OCI-LY7 (cell line): Measurements from ENCODE around the gene CMTM4. TPM values are rescaled to one million over a fixed set of nuclear protein-coding genes. Genes with fewer than 3 reads are reported as not detected.

Experiments used
- BruUV-seq: library from RNA; stranded (reverse); fragments of 400-500 nt; replicated peaks from 2 replicates; lab custom pipeline; 2021; lab: Mats Ljungman, UMichigan
- CTCF ChIA-PET: fragments of 300-600 bp; sonication (Branson Sonifier 250); formaldehyde crosslinking; loops from one replicate; lab custom pipeline; 2022; ENCODE audit warnings: antibody characterized with exemption; ENCODE audit not compliant: unreplicated experiment; lab: Charles Lee
- POLR2A ChIA-PET: fragments of 300-600 bp; sonication (Branson Sonifier 250); formaldehyde crosslinking; loops from one replicate; lab custom pipeline; 2022; ENCODE audit warnings: antibody characterized with exemption; lab: Charles Lee
- DNase-seq: peaks from one replicate; pipeline ENCODE4 v3.0.0-alpha.2; 2015; ENCODE audit warnings: low spot score
- H2AFZ ChIP-seq: fragments of 200-600 bp; sonication (generic), shearing (Covaris generic); 2 replicates; pipeline ENCODE4 v1.6.1; 2014; ENCODE audit warnings: mild to moderate bottlenecking, antibody characterized with exemption, low read length, moderate library complexity
- H3K27ac ChIP-seq: fragments of 200-600 bp; sonication (generic); 2 replicates; pipeline ENCODE4 v1.5.1; 2014; ENCODE audit warnings: mixed run types, low read depth, mild to moderate bottlenecking, moderate library complexity, low read length, inconsistent platforms; ENCODE audit not compliant: poor library complexity, severe bottlenecking
- H3K36me3 ChIP-seq: fragments of 200-600 bp; sonication (generic); 2 replicates; pipeline ENCODE4 v1.6.1; 2014; ENCODE audit warnings: mild to moderate bottlenecking, antibody characterized with exemption, low read length, moderate library complexity, mixed read lengths; ENCODE audit not compliant: insufficient read depth
- H3K4me1 ChIP-seq: fragments of 200-600 bp; sonication (generic); 2 replicates; pipeline ENCODE4 v1.5.1; 2014; ENCODE audit warnings: mild to moderate bottlenecking, low read length; ENCODE audit not compliant: insufficient read depth, poor library complexity, severe bottlenecking
- H3K4me2 ChIP-seq: fragments of 200-600 bp; sonication (generic); 2 replicates; pipeline ENCODE4 v1.6.1; 2014; ENCODE audit warnings: mild to moderate bottlenecking, low read length
- H3K4me3 ChIP-seq: fragments of 200-600 bp; sonication (generic); 2 replicates; pipeline ENCODE4 v1.5.1; 2014; ENCODE audit warnings: mild to moderate bottlenecking, low read depth, low read length; ENCODE audit not compliant: poor library complexity, severe bottlenecking
- H3K79me2 ChIP-seq: fragments of 200-600 bp; sonication (generic); 2 replicates; pipeline ENCODE4 v1.6.1; 2016; ENCODE audit warnings: low read depth, mild to moderate bottlenecking, low read length, moderate library complexity, mixed read lengths; ENCODE audit not compliant: insufficient read depth
- H3K9me2 ChIP-seq: fragments of 200-600 bp; sonication (generic); 2 replicates; pipeline ENCODE4 v1.6.1; 2016; ENCODE audit warnings: mild to moderate bottlenecking, low read length, mixed read lengths; ENCODE audit not compliant: insufficient read depth
- H3K9me3 ChIP-seq: fragments of 200-600 bp; sonication (generic); 2 replicates; pipeline ENCODE4 v1.6.1; 2014; ENCODE audit warnings: mild to moderate bottlenecking, mixed run types, low read length, mixed read lengths
- H4K20me1 ChIP-seq: fragments of 200-600 bp; sonication (generic); 2 replicates; pipeline ENCODE4 v1.6.1; 2014; ENCODE audit warnings: mild to moderate bottlenecking, antibody characterized with exemption, low read length, moderate library complexity, mixed read lengths; ENCODE audit not compliant: insufficient read depth
- EZH2phosphoT487 ChIP-seq: fragments of 200-600 bp; sonication (generic); IDR thresholded peaks from 2 replicates; pipeline ENCODE4 v1.6.1; 2018; ENCODE audit warnings: low read depth, borderline replicate concordance, mild to moderate bottlenecking, mixed run types, antibody characterized with exemption, low read length, moderate library complexity, mixed read lengths
- intact Hi-C: fragments of 100-400 bp; cut with micrococcal nuclease; formaldehyde crosslinking; loops from one replicate; pipeline ENCODE4 v1.10.0; 2022; ENCODE audit not compliant: unreplicated experiment
- total RNA-seq, 2 experiments: library from RNA; depleted of rRNA in 1 of 2; stranded (reverse); fragments of >200 nt in 1 of 2; shearing (Covaris generic) in 1 of 2; gene quantifications; 2 replicates each; pipeline ENCODE4 v1.2.3, GENCODE V29; 2014 to 2022
- TF ChIP-seq, protein P1 (sequence below): fragments of 200-600 bp; sonication (generic); conservative IDR thresholded peaks from 2 replicates; pipeline ENCODE4 v1.5.1; 2014; ENCODE audit warnings: mild to moderate bottlenecking, antibody characterized with exemption, low read length, moderate library complexity, mixed read lengths

Gene CMTM4
- total RNA-seq, 2 experiments from 2014 or later, result 0.03 to 1.3 TPM

DNA sequence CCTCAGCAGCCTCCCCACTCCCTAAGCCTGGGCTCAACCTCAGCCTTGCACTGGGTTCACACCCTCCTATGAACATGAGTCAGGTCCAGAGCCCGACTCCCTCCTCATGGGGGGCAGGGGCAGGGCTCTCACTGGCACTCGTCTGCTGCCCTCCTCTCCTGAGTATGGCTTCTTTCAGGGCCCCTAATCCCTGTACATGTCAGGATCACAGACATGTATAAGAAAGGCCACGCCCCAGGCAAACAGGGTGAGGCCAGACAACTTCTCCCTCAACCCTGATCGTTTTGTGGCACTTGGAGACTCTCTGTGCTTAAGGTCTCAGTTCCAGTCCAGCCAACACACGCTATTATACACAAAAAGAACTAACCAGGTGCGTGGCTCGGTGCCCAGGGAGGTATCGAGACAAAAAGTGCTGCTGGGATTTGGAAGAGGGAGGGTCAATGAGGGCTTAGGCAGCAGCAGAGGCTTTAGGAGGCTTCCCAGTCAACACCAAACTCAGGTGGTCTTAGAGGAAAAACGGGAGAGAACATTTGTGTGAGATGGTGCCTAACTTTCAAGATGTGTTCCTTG, 46.8 kb downstream of the CMTM4 start:
- Histone ChIP-seq H3K4me3 (no peak overlapping the region), H3K4me2 (no peak overlapping the region), H3K9me2 (no peaks in the 10 kb centered on the region), H4K20me1 (no peaks in the 10 kb centered on the region), H3K79me2 (no peaks in the 10 kb centered on the region), H3K27ac (no peak overlapping the region), H3K9me3 (no peaks in the 10 kb centered on the region), H3K36me3 (no peaks in the 10 kb centered on the region), H3K4me1 (no peaks in the 10 kb centered on the region), H2AFZ (no peak overlapping the region)
- intact Hi-C loops, result no loop called here
- ChIA-PET POLR2A (no interaction called here), CTCF (no interaction called here)
- no TSS peak for BruUV-seq
- TF ChIP-seq, protein P1, sequence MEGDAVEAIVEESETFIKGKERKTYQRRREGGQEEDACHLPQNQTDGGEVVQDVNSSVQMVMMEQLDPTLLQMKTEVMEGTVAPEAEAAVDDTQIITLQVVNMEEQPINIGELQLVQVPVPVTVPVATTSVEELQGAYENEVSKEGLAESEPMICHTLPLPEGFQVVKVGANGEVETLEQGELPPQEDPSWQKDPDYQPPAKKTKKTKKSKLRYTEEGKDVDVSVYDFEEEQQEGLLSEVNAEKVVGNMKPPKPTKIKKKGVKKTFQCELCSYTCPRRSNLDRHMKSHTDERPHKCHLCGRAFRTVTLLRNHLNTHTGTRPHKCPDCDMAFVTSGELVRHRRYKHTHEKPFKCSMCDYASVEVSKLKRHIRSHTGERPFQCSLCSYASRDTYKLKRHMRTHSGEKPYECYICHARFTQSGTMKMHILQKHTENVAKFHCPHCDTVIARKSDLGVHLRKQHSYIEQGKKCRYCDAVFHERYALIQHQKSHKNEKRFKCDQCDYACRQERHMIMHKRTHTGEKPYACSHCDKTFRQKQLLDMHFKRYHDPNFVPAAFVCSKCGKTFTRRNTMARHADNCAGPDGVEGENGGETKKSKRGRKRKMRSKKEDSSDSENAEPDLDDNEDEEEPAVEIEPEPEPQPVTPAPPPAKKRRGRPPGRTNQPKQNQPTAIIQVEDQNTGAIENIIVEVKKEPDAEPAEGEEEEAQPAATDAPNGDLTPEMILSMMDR, result no peak
- no peak for TF ChIP-seq EZH2phosphoT487
- no peak for DNase-seq

DNA sequence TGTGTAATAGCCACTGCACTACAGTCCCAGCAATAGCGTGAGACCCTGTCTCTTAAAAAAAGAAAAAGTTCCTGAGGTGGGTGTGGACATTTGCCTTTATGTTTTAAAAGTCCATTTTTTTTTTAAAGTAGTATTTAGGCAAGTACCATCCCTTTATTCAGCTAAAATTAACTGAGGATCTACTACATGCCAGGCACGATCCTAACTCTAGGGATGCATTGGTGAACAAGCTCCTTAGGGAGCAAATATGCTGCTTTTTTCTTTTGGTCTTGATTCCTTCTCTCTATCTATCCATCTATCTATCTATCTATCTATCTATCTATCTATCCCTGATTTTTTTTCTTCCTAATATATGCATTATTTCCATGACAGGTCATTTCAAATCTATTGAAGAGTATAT, 47.4 kb downstream of the CMTM4 start:
- BruUV-seq, result no TSS peak
- no peak overlapping the region for H3K4me2 ChIP-seq
- ChIA-PET CTCF (no interaction called here), POLR2A (interaction anchor here (0.7 kb wide), 1 partner anchor 100 kb away, joined by 3 read pairs; no protein-coding TSS in a partner anchor)
- H3K36me3 ChIP-seq, result no peaks in the 10 kb centered on the region
- TF ChIP-seq, protein P1, result no peak
- no peak for TF ChIP-seq EZH2phosphoT487
- no peak overlapping the region for H2AFZ ChIP-seq
- no peaks in the 10 kb centered on the region for H4K20me1 ChIP-seq
- H3K9me3 ChIP-seq, result no peaks in the 10 kb centered on the region
- H3K9me2 ChIP-seq, result no peaks in the 10 kb centered on the region
- intact Hi-C loops, result no loop called here
- no peaks in the 10 kb centered on the region for H3K4me1 ChIP-seq
- no peak overlapping the region for H3K4me3 ChIP-seq
- DNase-seq, result no peak
- no peak overlapping the region for H3K27ac ChIP-seq
- H3K79me2 ChIP-seq, result no peaks in the 10 kb centered on the region

DNA sequence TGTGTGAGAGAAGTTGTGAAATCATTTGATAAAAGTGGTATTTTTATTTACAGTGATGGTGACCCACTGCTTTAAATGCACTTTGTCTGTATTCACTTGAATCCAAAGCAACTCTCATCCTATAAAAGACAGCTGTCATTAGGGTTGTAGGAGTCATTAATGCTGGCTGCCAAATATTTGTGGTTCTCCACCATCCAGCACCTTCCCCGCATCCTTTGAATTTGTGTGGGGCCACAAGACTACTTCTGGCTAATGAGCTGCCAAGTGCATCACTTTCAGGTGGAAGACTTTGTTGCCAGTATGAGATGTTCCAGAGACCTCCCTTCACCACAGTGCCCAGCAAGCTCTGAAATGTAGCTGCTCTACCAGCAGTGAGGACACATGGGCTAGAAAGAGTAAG, 48.7 kb downstream of the CMTM4 start:
- no peak for DNase-seq
- intact Hi-C loops, result no loop called here
- H4K20me1 ChIP-seq, result no peaks in the 10 kb centered on the region
- H3K79me2 ChIP-seq, result no peaks in the 10 kb centered on the region
- no peak for TF ChIP-seq EZH2phosphoT487
- TF ChIP-seq, protein P1, result no peak
- H3K9me2 ChIP-seq, result no peaks in the 10 kb centered on the region
- H3K36me3 ChIP-seq, result no peaks in the 10 kb centered on the region
- H3K4me2 ChIP-seq, result no peak overlapping the region
- H2AFZ ChIP-seq, result no peak overlapping the region
- no TSS peak for BruUV-seq
- POLR2A ChIA-PET, result no interaction called here
- H3K27ac ChIP-seq, result no peak overlapping the region
- no peaks in the 10 kb centered on the region for H3K9me3 ChIP-seq
- H3K4me3 ChIP-seq, result no peak overlapping the region
- H3K4me1 ChIP-seq, result no peaks in the 10 kb centered on the region
- CTCF ChIA-PET, result no interaction called here
